OCI-LY7 (cell line): Measurements from ENCODE around the gene ST6GALNAC2. TPM values are rescaled to one million over a fixed set of nuclear protein-coding genes. Genes with fewer than 3 reads are reported as not detected.

Source experiments
- BruUV-seq: library from RNA; stranded (reverse); fragments of 400-500 nt; replicated peaks from 2 replicates; lab custom pipeline; 2021; lab: Mats Ljungman, UMichigan
- CTCF ChIA-PET: fragments of 300-600 bp; sonication (Branson Sonifier 250); formaldehyde crosslinking; loops from one replicate; lab custom pipeline; 2022; ENCODE audit warnings: antibody characterized with exemption; ENCODE audit not compliant: unreplicated experiment; lab: Charles Lee
- POLR2A ChIA-PET: fragments of 300-600 bp; sonication (Branson Sonifier 250); formaldehyde crosslinking; loops from one replicate; lab custom pipeline; 2022; ENCODE audit warnings: antibody characterized with exemption; lab: Charles Lee
- DNase-seq: peaks from one replicate; pipeline ENCODE4 v3.0.0-alpha.2; 2015; ENCODE audit warnings: low spot score
- H2AFZ ChIP-seq: fragments of 200-600 bp; sonication (generic), shearing (Covaris generic); 2 replicates; pipeline ENCODE4 v1.6.1; 2014; ENCODE audit warnings: mild to moderate bottlenecking, antibody characterized with exemption, low read length, moderate library complexity
- H3K27ac ChIP-seq: fragments of 200-600 bp; sonication (generic); 2 replicates; pipeline ENCODE4 v1.5.1; 2014; ENCODE audit warnings: mixed run types, low read depth, mild to moderate bottlenecking, moderate library complexity, low read length, inconsistent platforms; ENCODE audit not compliant: poor library complexity, severe bottlenecking
- H3K36me3 ChIP-seq: fragments of 200-600 bp; sonication (generic); 2 replicates; pipeline ENCODE4 v1.6.1; 2014; ENCODE audit warnings: mild to moderate bottlenecking, antibody characterized with exemption, low read length, moderate library complexity, mixed read lengths; ENCODE audit not compliant: insufficient read depth
- H3K4me1 ChIP-seq: fragments of 200-600 bp; sonication (generic); 2 replicates; pipeline ENCODE4 v1.5.1; 2014; ENCODE audit warnings: mild to moderate bottlenecking, low read length; ENCODE audit not compliant: insufficient read depth, poor library complexity, severe bottlenecking
- H3K4me2 ChIP-seq: fragments of 200-600 bp; sonication (generic); 2 replicates; pipeline ENCODE4 v1.6.1; 2014; ENCODE audit warnings: mild to moderate bottlenecking, low read length
- H3K4me3 ChIP-seq: fragments of 200-600 bp; sonication (generic); 2 replicates; pipeline ENCODE4 v1.5.1; 2014; ENCODE audit warnings: mild to moderate bottlenecking, low read depth, low read length; ENCODE audit not compliant: poor library complexity, severe bottlenecking
- H3K79me2 ChIP-seq: fragments of 200-600 bp; sonication (generic); 2 replicates; pipeline ENCODE4 v1.6.1; 2016; ENCODE audit warnings: low read depth, mild to moderate bottlenecking, low read length, moderate library complexity, mixed read lengths; ENCODE audit not compliant: insufficient read depth
- H3K9me2 ChIP-seq: fragments of 200-600 bp; sonication (generic); 2 replicates; pipeline ENCODE4 v1.6.1; 2016; ENCODE audit warnings: mild to moderate bottlenecking, low read length, mixed read lengths; ENCODE audit not compliant: insufficient read depth
- H3K9me3 ChIP-seq: fragments of 200-600 bp; sonication (generic); 2 replicates; pipeline ENCODE4 v1.6.1; 2014; ENCODE audit warnings: mild to moderate bottlenecking, mixed run types, low read length, mixed read lengths
- H4K20me1 ChIP-seq: fragments of 200-600 bp; sonication (generic); 2 replicates; pipeline ENCODE4 v1.6.1; 2014; ENCODE audit warnings: mild to moderate bottlenecking, antibody characterized with exemption, low read length, moderate library complexity, mixed read lengths; ENCODE audit not compliant: insufficient read depth
- CTCF ChIP-seq: fragments of 200-600 bp; sonication (generic); conservative IDR thresholded peaks from 2 replicates; pipeline ENCODE4 v1.5.1; 2014; ENCODE audit warnings: mild to moderate bottlenecking, antibody characterized with exemption, low read length, moderate library complexity, mixed read lengths
- EZH2phosphoT487 ChIP-seq: fragments of 200-600 bp; sonication (generic); IDR thresholded peaks from 2 replicates; pipeline ENCODE4 v1.6.1; 2018; ENCODE audit warnings: low read depth, borderline replicate concordance, mild to moderate bottlenecking, mixed run types, antibody characterized with exemption, low read length, moderate library complexity, mixed read lengths
- intact Hi-C: fragments of 100-400 bp; cut with micrococcal nuclease; formaldehyde crosslinking; loops from one replicate; pipeline ENCODE4 v1.10.0; 2022; ENCODE audit not compliant: unreplicated experiment
- total RNA-seq, 2 experiments: library from RNA; depleted of rRNA in 1 of 2; stranded (reverse); fragments of >200 nt in 1 of 2; shearing (Covaris generic) in 1 of 2; gene quantifications; 2 replicates each; pipeline ENCODE4 v1.2.3, GENCODE V29; 2014 to 2022

ST6GALNAC2 gene
- total RNA-seq, 2 experiments from 2014 or later = not detected

- Histone ChIP-seq H3K27ac (peak overlapping the region; percentile 38), H3K4me1 (peaks cover 29% of the 10 kb centered on the region), H4K20me1 (peaks cover 12% of the 10 kb centered on the region), H3K79me2 (peaks cover 2% of the 10 kb centered on the region; the same call in 1 of the 2 replicates), H3K4me2 (peak overlapping the region; percentile 11), H3K36me3 (peaks cover 44% of the 10 kb centered on the region), H2AFZ (no peak overlapping the region), H3K9me2 (no peaks in the 10 kb centered on the region), H3K9me3 (no peaks in the 10 kb centered on the region), H3K4me3 (no peak overlapping the region)
- peak; percentile 54 for DNase-seq
- POLR2A ChIA-PET = interaction anchor here (0.6 to 3.6 kb wide), 6 partner anchors 8 to 109 kb away, joined by 3 to 21 read pairs (median 4); no protein-coding TSS in a partner anchor
- 0 out of 2 replicates have a peak, but pooled peaks have one; percentile 13 for TF ChIP-seq CTCF
- TF ChIP-seq EZH2phosphoT487 = no peak
- intact Hi-C loops = no loop called here
- CTCF ChIA-PET = interaction anchor here (1.0 to 1.9 kb wide), 3 partner anchors 10 to 114 kb away, joined by 4 to 7 read pairs (median 4); no protein-coding TSS in a partner anchor
- BruUV-seq = no TSS peak
These were observed 17.8 kb downstream of the ST6GALNAC2 start for GRCh38 chr17:76567634-76568432.

- Histone ChIP-seq H3K79me2 (peaks cover 8% of the 10 kb centered on the region; the same call in 1 of the 2 replicates), H3K9me2 (no peaks in the 10 kb centered on the region), H3K36me3 (peaks cover 51% of the 10 kb centered on the region), H3K27ac (peak overlapping the region; percentile 38), H3K4me2 (peak overlapping the region; percentile 11), H3K9me3 (no peaks in the 10 kb centered on the region), H2AFZ (no peak overlapping the region), H3K4me3 (no peak overlapping the region), H3K4me1 (peaks cover 29% of the 10 kb centered on the region), H4K20me1 (peaks cover 12% of the 10 kb centered on the region)
- POLR2A ChIA-PET = interaction anchor here (0.6 to 3.6 kb wide), 10 partner anchors 9 to 358 kb away, joined by 3 to 21 read pairs (median 3); no protein-coding TSS in a partner anchor
- CTCF ChIA-PET = interaction anchor here (1.1 to 1.9 kb wide), 2 partner anchors 9 to 115 kb away, joined by 4 to 7 read pairs; no protein-coding TSS in a partner anchor
- intact Hi-C loops = no loop called here
- BruUV-seq = no TSS peak
- TF ChIP-seq EZH2phosphoT487 (no peak), CTCF (no peak)
- peak; percentile 21 for DNase-seq
These were observed 18.6 kb downstream of the ST6GALNAC2 start for GRCh38 chr17:76566988-76567431.
